Stimulated activated CD4-positive, alpha-beta T cell treated with anti-CD3 and anti-CD28 coated beads, Interleukin-4, amount 100 ng/mL, for 48 hours (primary cell): Measurements from ENCODE around the gene PDRG1.
"Not testable (repeated sequence)": the region's sequence is repeated elsewhere in the genome, so short reads cannot be mapped to it uniquely, and the experiment has no call there.

Source experiments
- DNase-seq, 2 donors: peaks; one replicate each; pipeline ENCODE4 v3.0.0-alpha.2; 2020; ENCODE audit warnings: low read depth in 2 of 2

PDRG1 gene

DNA sequence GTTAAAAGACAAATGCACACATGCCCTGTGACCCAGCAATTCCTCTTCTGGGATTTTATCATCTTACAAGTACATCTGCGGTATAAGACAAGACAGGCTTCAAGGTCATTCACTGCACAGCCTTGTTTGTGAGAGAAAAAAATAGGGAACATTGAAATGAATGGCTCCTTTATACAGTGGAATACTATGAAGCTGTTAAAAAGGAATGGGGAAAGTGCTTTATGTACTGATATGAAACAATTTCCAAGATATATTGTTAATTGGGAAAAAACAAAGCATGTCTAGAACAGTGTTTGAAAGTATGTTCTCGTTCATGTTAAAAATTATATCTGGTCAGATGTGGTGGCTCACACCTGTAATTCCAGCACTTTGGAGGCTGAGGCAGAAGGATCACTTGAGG is 25.4 kb downstream of the PDRG1 start:
- DNase-seq = no peak

DNA sequence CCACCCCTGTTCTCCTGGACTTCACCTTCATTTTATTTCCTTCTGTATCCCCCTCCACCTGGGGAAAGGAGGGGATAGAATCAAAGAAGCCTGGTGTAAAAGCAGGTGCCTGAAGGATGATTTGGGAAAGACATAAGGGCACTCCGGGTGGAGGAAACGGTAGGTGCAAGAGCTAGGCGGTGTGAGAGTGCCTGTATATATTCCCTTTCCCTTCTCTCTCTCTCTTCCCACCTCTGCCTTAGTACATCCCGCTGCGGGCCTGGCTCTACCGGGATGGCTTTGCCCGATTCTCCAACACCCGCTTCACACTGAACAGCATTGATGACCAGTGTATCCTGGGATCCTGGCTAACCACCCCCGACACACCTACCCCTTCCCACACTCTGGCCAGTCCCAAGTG is 26.2 kb downstream of the PDRG1 start:
- no peak for DNase-seq

DNA sequence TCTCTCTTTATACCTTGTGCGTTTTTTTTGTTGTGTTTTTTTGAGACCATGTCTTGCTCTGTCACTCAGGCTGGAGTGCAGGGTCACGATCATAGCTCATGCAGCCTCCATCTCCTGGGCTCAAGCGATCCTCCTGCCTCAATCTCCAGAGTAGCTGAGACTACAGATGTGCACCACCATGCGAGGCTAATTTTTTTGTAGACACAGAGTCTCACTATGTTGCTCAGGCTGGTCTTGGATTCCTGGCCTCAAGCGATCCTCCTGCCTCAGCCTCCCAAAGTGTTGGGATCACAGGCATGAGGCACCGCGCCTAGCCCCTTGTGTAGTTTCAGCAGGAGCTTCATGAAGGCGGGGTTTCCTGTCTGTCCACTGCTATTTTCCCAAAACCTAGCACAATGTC is 27.3 kb downstream of the PDRG1 start:
- DNase-seq = no peak

- no peak for DNase-seq
Measured at GRCh38 chr20:31923388-31924331, 28.2 kb downstream of the PDRG1 start.

DNA sequence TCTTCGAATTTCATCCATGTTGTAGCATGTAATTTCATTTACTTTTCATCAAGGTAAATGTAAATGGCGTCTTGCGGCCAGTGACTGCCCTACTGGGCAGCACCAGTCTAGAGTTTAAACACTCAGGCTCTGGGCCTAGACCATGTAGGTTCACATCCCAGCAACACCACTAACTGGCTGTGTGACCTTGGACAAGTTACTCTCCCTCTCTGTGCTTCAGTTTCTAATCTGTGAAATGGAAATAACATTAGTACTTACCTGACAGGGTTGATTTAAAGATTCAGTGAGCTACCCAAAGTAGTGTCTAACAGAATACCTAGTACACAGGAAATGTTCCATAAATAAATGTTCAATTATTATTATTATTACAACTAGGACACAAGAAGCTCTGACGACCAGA is 29.3 kb downstream of the PDRG1 start:
- DNase-seq = no peak

- DNase-seq = no peak
Measured at GRCh38 chr20:31922181-31922580, 29.7 kb downstream of the PDRG1 start.

- DNase-seq = not testable (repeated sequence)
Measured at GRCh38 chr20:31921480-31921879, 30.4 kb downstream of the PDRG1 start.

GRCh38 chr20:31920275-31920855 is 31.5 kb downstream of the PDRG1 start:
- no peak for DNase-seq

GRCh38 chr20:31919410-31920155 is 32.3 kb downstream of the PDRG1 start:
- DNase-seq = no peak

GRCh38 chr20:31918466-31919105 is 33.3 kb downstream of the PDRG1 start:
- no peak for DNase-seq

- not testable (repeated sequence) for DNase-seq
Measured at GRCh38 chr20:31917962-31918412, 33.9 kb downstream of the PDRG1 start.

GRCh38 chr20:31916708-31917107 is 35.1 kb downstream of the PDRG1 start:
- DNase-seq = no peak

DNA sequence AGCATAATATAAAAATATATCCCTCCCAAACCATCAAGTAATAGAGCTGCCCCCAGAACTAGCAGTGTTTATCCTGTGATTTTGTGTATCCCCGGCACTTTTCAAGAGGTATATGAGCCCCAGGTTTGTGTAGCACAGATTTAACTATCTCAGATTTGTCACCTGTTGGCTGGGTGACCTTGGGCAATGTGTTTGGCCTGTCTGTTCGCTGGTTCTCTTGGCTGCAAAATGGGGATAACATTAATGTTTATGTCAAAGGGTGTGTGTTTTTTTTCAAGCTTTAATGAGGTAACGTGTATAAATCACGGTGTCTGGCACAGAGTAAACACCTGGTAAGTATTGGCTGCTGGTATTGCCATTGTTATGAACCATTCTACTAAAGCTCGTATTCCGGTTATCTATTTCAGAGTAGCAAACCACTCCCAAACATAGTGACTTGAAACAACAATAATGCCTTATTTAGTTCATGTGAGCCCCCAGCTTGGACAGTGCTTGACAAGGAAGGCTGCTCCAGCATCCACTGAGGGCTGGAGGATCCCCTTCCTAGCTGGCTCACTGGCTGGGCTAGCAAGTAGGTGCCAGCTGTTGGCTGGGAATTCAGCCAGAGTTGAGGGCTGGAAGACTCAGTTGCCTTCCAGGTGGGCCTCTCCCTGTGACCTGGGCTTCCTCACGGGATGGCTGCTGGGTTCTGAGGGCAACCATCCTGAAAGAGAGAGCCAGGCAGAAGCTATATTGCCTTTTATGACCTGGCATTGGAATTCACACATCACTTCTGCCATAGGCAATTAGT is 36.2 kb downstream of the PDRG1 start:
- DNase-seq = no peak

- no peak for DNase-seq
Measured at GRCh38 chr20:31914170-31914569, 37.7 kb downstream of the PDRG1 start.

DNA sequence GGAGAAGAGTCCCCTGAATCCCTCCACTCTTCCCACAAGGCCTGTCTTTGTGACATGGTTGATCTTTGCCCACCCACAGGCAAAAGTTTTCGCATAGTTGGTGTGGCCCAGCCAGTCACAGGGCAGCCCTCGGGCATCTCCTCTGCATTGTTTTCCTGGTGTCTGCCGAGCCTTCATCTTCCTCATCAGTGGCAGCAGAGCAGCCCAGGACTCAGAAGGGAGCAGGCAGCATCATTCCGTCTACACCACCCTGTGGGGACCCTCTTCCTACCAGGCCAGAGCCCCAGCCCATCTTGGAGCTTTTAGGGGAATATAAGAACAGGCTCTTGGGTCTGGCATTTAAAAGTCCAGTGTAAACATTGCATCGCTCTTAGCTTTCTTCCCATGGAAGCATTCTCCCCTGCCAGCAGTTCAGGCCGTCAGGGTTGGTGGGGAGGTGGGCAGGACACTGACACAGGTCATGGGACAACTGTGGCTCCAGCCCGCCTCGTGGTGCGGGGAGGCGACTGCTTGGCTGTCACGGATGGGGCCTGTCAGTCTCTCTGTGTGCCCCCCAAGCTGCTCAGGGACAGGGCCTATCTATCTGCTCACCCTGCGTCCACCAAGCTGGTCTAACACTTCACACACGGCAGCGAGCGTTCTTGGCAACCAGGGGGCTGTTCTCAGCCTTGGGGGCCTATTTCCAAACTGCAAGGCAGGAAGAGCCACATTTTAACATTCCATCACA is 38.3 kb downstream of the PDRG1 start:
- no peak for DNase-seq

- DNase-seq = no peak
Measured at GRCh38 chr20:31910071-31910803, 41.6 kb downstream of the PDRG1 start.

DNA sequence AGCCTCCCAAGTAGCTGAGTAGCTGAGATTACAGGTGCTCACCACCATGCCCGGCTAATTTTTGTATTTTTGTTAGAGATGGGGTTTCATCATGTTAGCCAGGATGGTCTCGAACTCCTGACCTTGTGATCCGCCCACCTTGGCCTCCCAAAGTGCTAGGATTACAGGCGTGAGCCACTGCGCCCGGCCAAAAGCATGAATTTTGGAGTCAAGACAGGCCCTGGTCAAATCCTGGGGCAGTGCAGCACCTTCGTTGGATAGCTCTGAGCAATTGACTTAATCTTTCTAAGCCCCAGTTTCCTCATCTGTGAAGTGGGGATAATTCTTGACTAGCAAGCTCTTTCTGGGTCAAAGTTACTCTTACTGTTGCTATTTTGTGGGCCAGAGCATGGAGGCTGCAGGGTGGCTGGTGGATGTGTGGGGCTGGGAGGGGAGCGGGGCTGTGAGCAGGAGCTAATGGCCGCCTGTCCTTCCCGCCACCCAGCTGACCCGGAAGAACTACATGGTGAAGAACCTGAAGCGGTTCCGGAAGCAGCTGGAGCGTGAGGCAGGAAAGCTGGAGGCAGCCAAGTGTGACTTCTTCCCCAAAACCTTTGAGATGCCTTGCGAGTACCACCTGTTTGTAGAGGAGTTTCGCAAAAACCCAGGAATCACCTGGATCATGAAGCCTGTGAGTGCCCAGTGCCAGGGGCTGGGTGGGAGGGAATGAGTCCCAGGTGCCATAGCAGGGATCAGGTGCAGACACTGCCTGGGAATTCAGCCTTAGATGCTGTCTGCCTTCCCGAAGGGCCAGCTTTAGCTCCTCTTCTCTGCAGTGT is 42.4 kb downstream of the PDRG1 start:
- DNase-seq = no peak

DNA sequence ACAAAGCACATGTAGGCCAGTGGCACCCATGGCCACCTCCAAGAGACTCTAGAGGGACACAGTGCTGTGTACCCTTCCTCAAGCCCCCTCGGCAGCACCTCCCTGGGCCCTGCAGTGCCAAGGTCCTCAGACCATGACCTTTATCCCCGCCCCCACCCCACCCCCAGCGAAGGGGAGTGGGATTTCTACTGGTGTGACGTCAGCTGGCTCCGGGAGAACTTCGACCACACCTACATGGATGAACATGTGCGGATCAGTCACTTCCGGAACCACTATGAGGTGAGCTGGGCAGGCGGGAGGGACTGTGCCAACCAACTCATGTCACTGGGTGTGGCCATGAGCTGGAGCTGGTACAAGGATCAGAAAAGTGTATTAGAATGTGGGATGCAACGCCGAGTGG is 43.4 kb downstream of the PDRG1 start:
- DNase-seq = no peak

DNA sequence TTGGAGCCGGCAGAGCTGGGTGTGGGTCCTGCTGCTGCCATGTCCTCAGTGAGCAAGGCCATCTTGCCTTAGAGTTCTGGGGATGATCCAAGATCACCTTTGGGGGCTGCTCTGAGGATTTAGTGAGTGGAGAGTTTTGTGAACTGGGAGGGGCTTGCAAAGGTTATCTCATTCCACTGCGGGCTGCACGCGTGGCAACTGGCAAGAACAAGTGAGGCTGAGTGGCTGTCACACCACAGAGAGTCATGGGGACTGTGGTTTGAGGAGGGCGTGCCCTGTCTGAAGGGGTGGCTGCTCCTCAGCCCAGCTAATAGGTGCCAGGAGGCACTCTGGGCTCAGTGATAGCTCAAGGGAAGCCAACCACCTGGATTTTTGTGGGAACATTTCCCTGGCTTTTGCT is 43.8 kb downstream of the PDRG1 start:
- DNase-seq = no peak
